Hindlimb muscle (tissue), 1 donor: Measurements from ENCODE around the gene VMP1. TPM values are rescaled to one million over a fixed set of nuclear protein-coding genes. Genes with fewer than 3 reads are reported as not detected.

Experiments used
- DNase-seq: peaks from one replicate; pipeline ENCODE4 v3.0.0-alpha.2; 2013
- polyA plus RNA-seq: library from polyadenylated mRNA; unstranded; fragments of 120-200 nt; gene quantifications from one replicate; pipeline ENCODE4 v1.2.1, GENCODE V29; 2013; ENCODE audit not compliant: insufficient read length

Gene VMP1
- polyA plus RNA-seq: 53.8 TPM

DNA sequence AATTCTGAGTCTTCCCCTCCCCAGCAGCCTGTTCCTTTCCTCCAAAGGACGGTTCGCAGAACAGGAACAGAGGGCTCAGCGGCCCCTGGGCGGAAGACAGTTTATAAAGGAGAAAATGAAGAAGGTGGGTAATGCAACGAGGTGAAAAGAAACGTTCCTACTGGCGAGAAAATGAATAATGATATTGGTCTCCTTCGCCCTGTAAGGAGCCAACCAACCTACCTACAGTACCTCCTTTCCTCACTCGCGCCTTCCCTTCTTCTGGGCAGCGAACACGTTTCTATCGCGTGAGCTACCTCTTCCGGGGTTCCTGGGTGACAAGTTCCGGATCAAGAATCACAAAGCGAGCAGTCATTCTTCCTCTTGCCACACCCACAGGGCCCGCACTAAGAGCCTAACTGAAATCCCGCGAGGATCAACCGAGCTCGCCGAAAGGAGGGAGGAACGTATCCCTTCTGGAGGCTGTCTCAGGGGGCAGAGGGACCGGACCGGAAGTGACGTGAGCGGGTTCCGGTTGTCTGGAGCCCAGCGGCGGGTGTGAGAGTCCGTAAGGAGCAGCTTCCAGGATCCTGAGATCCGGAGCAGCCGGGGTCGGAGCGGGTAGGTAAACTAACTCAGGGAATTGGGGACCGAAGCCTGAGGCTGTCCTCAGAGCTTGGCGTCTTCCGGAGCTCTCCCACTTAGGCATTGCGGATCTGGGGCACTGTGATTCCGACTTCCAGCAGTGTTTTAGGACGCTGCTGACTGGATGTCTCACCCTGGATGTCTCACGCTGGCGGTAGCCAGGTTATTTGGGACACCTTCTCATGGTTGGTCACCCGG lies at the start of gene VMP1, which contains the start of gene PTRH2:
Gene VMP1, plus strand, starts transcription at position 506 of the 822 bp plus-strand sequence. CDS start 23,793 bp downstream, outside the sequence.
Gene PTRH2, minus strand, starts transcription at position 282 of the 822 bp plus-strand sequence. CDS start 9,452 bp downstream, outside the sequence.
- DNase-seq: peak; percentile 96

DNA sequence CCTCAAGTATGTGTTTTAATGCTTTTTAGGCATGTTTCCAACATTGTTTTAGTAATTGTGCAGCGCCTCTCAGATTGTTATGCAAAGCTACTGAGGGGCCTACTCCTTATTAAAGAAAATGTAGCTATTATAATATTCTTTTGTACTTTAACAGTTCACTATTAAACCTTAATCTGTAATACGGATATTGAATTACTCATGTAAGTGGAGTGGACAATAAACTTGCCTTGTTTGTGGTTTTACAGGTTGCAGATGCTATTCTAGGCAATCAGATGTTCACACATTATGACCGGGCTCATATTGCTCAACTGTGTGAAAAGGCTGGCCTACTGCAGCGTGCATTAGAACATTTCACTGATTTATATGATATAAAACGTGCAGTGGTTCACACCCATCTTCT lies 41.2 kb upstream of the VMP1 start:
- no peak for DNase-seq

DNA sequence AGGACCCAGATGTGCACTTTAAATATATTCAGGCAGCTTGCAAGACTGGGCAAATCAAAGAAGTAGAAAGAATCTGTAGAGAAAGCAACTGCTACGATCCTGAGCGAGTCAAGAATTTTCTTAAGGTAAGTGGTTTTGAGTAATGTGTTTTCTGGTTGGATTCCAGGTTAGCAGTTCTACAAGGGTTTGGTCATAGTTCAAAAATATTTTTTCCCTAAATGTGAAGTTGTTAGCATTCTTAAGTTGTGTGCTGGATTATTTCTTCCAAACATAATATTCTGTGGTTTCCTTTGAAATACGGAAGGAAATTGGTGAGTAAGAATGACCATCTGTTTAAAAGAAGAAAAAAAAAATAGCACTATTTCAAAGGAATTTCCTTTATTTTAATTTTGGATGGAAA lies 38.6 kb upstream of the VMP1 start:
- DNase-seq: no peak

- DNase-seq: no peak
Measured at GRCh38 chr17:59669411-59669810, 38.0 kb upstream of the VMP1 start.

- no peak for DNase-seq
Measured at GRCh38 chr17:59669944-59670343, 37.5 kb upstream of the VMP1 start.

- DNase-seq: no peak
Measured at GRCh38 chr17:59671386-59671785, 36.1 kb upstream of the VMP1 start.

GRCh38 chr17:59675231-59675630 lies 32.2 kb upstream of the VMP1 start:
- no peak for DNase-seq

GRCh38 chr17:59676716-59677115 lies 30.7 kb upstream of the VMP1 start:
- DNase-seq: no peak

GRCh38 chr17:59678918-59679317 lies 28.5 kb upstream of the VMP1 start:
- DNase-seq: no peak

- no peak for DNase-seq
Measured at GRCh38 chr17:59680314-59680713, 27.1 kb upstream of the VMP1 start.

- no peak for DNase-seq
Measured at GRCh38 chr17:59683283-59683682, 24.2 kb upstream of the VMP1 start.

DNA sequence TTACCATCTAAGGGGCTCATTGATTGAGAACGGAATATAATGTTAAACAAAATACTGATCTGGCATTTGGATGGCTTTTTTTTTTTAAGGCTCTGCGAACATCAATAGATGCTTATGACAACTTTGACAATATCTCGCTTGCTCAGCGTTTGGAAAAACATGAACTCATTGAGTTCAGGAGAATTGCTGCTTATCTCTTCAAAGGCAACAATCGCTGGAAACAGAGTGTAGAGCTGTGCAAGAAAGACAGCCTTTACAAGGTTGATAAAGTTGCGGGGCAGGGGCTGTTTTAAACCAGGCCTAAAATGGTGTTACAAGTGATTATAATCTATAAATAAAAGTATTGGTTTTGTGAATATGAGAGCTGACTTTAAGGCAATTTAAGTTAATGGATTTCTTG lies 22.5 kb upstream of the VMP1 start:
- DNase-seq: no peak

- no peak for DNase-seq
Measured at GRCh38 chr17:59688008-59688407, 19.4 kb upstream of the VMP1 start.

DNA sequence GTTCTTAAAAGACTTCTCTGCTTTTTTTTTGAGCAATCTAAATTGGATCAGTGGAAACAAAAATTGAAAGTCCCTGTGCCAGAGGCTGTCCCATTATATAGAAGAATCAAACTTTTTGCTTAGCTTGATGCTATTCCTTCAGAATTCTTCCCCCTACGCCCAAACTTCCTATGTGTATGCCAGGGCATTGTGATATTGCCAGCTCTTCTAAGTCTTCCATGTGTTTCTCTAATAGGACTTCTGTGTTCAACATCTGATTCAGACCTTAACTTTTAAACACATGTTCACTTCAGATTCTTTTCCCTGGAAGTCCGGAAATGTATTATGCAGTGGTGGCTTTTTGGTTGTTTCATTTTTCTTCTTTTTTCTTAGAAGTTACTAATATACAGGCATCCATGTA lies 19.0 kb upstream of the VMP1 start:
- peak; percentile 30 for DNase-seq

DNA sequence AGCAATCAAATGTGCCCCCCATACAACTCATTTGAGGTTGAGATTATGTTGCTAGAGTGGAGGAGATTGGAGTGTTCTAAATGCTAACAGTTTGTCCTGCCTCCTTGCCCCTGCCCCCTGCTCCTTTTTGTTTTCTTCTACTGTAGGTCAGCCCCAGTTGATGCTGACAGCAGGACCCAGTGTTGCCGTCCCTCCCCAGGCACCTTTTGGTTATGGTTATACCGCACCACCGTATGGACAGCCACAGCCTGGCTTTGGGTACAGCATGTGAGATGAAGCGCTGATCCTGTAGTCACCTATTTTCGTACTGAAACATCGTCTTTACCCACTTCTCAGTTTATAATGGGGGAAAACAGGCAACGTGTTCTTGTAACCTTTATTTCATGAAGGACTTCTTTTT lies 13.9 kb upstream of the VMP1 start:
- DNase-seq: no peak

DNA sequence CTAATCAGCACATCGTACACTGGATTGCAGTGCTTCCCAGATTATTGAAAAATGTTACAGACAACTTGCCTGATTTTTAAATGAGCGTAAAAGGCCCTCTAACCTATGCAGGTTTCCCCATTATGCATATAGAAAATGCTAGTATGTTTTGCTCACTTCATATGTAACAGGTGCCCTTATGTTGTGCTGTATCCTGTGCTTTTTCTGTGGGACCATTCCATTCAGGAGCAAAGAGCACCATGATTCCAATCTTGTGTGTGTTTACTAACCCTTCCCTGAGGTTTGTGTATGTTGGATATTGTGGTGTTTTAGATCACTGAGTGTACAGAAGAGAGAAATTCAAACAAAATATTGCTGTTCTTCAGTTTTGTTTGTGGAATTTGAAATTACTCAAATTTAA lies 13.1 kb upstream of the VMP1 start:
- DNase-seq: no peak

DNA sequence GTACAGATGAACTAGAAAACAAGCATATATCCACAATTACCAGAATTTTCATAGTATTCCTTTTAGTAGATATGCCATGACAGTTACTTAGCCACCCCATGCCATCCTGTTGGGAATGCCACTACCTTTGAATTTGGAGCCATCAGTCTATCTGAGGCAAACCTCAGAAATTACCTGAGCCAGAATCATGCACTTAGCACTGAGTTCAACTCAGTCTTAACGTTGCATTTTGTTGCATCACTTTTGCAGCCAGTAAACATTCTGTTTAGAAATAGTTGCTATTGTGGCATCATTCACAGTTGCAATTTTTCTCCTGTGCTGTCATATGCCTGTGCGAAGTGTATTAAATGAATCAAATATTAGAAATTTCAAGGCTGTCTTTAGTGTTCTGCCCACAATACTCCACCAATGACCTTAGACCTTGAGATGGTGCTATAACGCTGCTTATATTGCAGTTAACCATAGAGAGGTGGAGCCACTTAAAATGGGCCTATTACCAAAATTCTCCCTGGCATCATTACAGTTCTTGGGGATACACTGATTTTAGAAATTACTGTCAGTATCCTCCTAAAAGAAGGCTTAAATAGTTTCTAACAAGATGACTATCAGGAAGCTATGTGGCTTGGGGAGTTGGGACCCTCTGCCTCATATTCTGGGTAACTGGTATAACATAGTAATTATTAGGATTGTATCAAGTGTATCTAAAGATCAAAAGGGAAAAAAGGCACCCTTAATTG lies 11.3 kb upstream of the VMP1 start:
- no peak for DNase-seq

DNA sequence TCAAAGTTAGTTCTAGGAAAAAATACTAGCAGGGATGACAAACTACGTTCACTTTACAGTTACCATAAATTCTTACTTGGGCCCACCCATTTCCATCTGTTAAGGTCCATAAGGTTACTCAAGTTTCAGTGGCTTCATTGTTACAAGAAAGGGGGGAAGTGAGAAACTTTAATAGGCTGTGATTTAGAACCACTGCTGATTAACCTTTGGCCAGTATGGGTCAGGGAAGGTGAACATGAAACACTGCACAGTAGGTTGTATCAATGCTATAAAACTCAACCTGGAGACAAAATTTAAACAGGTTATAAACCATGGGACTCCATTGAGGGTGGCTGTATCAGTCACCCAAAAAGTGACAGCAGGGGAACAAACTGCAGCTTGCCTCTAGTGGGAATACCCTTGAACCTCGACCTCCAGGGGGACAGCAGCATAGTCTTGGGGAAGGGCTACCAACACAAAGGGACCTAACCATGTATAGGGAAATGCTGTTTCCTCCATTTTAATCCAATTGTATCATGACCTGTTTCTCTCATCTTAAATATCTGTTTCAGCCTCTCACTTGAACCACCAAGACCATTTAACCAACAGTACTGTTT lies 10.7 kb upstream of the VMP1 start:
- no peak for DNase-seq

- DNase-seq: no peak
Measured at GRCh38 chr17:59698143-59698542, 9.3 kb upstream of the VMP1 start.

GRCh38 chr17:59699218-59699617 lies 8.2 kb upstream of the VMP1 start:
- DNase-seq: no peak

DNA sequence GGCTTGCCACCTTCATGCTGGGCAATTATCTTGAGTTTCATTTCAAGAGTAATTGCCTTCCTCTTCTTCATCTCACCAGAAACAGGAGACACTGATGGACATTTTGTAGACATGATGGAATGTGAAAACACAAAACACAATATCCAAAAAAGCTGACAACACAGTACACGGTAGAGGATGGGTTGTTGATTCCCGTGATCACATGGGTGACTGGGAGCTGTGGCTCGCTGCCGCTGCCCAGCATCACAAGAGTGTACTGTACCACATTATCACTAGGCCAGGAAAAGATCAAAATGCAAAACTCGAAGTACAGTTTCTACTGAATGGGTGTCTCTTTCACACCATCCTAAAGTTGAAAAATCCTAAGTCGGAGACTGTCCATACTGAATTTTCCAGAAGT lies 7.7 kb upstream of the VMP1 start:
- no peak for DNase-seq

DNA sequence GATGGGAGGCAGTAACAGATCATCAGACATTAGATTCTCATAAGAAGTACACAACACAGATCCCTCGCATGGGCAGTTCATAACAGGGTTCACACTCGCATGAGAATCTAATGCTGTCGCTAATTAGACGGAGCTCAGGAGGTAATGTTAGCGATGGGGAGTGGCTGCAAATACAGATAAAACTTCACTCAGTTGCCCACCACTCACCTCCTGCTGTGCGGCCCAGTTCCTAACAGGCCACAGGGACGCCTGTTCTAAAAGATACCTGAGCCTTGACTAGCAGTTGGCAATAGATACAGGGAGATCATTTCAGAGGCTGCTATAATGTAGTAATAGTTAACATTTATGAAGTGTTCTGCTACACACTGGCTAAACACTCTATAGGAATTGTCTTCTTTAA lies 5.2 kb upstream of the VMP1 start:
- no peak for DNase-seq

GRCh38 chr17:59707971-59708430 lies 547 bp downstream of the VMP1 start:
- no peak for DNase-seq
